22Rv1 (cell line): ENCODE results near the gene ANKRD6.
"Not testable (repeated sequence)": the region's sequence is repeated elsewhere in the genome, so short reads cannot be mapped to it uniquely, and the experiment has no call there.

Experiments
- H3K27ac ChIP-seq: fragments of 450-650 bp; 2 replicates; pipeline ENCODE4 v1.5.1; 2017
- CTCF ChIP-seq: fragments of 450-650 bp; IDR thresholded peaks from 2 replicates; pipeline ENCODE4 v1.5.1; 2017; ENCODE audit warnings: mild to moderate bottlenecking
- ZFX ChIP-seq: fragments of 450-650 bp; IDR thresholded peaks from 2 replicates; pipeline ENCODE4 v1.6.1; 2017; ENCODE audit warnings: antibody characterized with exemption, borderline replicate concordance

ANKRD6 gene

GRCh38 chr6:89393659-89394058 lies 39.3 kb upstream of the ANKRD6 start:
- no peak overlapping the region for H3K27ac ChIP-seq
- TF ChIP-seq ZFX (no peak), CTCF (no peak)

GRCh38 chr6:89397884-89398283 lies 35.1 kb upstream of the ANKRD6 start:
- H3K27ac ChIP-seq = not testable (repeated sequence)

- TF ChIP-seq ZFX (no peak), CTCF (no peak)
- no peak overlapping the region for H3K27ac ChIP-seq
Measured at GRCh38 chr6:89398762-89399525, 34.0 kb upstream of the ANKRD6 start.

GRCh38 chr6:89400050-89400449 lies 32.9 kb upstream of the ANKRD6 start:
- no peak overlapping the region for H3K27ac ChIP-seq
- TF ChIP-seq CTCF (no peak), ZFX (no peak)

- no peak overlapping the region for H3K27ac ChIP-seq
- no peak for TF ChIP-seq ZFX
Measured at GRCh38 chr6:89400912-89401399, 32.0 kb upstream of the ANKRD6 start.

- TF ChIP-seq ZFX (no peak), CTCF (no peak)
- H3K27ac ChIP-seq = no peak overlapping the region
Measured at GRCh38 chr6:89402776-89403175, 30.2 kb upstream of the ANKRD6 start.

GRCh38 chr6:89404512-89404911 lies 28.4 kb upstream of the ANKRD6 start:
- no peak for TF ChIP-seq ZFX
- no peak for TF ChIP-seq CTCF
- no peak overlapping the region for H3K27ac ChIP-seq

- H3K27ac ChIP-seq = no peak overlapping the region
- no peak for TF ChIP-seq CTCF
- no peak for TF ChIP-seq ZFX
Measured at GRCh38 chr6:89406141-89406540, 26.8 kb upstream of the ANKRD6 start.
